MM.1S (cell line): ENCODE results near the gene METAP1D.

Experiments
- EZH2 ChIP-seq: fragments of 300-600 bp; sonication (generic); optimal IDR thresholded peaks from 2 replicates; pipeline ENCODE3; 2017; ENCODE audit warnings: low read depth, mild to moderate bottlenecking, antibody characterized with exemption, low read length, mixed read lengths
- TF ChIP-seq, protein P1 (sequence below): fragments of 300-600 bp; sonication (generic); IDR thresholded peaks from 2 replicates; pipeline ENCODE4 v1.5.1; 2016; ENCODE audit warnings: antibody characterized with exemption, low read length, mixed read lengths

DNA sequence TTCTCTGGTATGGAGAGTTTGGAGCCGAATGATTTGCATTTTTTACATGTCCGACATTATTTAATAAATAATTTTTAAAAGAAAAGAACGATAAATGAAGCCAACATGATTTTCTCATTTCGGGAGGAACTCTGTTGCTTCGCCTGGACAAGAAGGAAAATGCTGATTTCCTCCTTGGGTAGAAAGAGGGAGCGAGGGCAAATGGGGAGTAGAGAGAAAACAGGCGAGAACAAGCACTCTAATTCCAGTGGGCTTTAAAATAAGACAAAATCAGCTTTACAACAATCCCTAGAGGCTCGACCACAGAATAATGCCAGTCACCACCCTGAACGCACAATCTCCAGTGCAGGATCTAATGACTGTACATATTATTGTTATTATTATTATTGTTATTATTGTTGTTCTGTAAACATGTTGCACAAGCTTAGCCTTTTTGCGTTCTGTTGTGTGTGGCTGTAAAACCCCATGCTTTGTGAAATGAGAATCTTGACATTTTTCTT is 89.3 kb downstream of the METAP1D start:
- no peak for TF ChIP-seq EZH2
- TF ChIP-seq, protein P1, sequence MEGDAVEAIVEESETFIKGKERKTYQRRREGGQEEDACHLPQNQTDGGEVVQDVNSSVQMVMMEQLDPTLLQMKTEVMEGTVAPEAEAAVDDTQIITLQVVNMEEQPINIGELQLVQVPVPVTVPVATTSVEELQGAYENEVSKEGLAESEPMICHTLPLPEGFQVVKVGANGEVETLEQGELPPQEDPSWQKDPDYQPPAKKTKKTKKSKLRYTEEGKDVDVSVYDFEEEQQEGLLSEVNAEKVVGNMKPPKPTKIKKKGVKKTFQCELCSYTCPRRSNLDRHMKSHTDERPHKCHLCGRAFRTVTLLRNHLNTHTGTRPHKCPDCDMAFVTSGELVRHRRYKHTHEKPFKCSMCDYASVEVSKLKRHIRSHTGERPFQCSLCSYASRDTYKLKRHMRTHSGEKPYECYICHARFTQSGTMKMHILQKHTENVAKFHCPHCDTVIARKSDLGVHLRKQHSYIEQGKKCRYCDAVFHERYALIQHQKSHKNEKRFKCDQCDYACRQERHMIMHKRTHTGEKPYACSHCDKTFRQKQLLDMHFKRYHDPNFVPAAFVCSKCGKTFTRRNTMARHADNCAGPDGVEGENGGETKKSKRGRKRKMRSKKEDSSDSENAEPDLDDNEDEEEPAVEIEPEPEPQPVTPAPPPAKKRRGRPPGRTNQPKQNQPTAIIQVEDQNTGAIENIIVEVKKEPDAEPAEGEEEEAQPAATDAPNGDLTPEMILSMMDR: no peak
